HEK293 (cell line): ENCODE results near the gene SPECC1.

Experiments
- CTCF ChIP-seq: fragments of 450-650 bp; formaldehyde crosslinking; IDR thresholded peaks from 2 replicates; pipeline ENCODE4 v1.5.1; 2016; ENCODE audit warnings: missing biosample characterization, missing genetic modification characterization
- GLIS1 ChIP-seq: fragments of 450-650 bp; formaldehyde crosslinking; IDR thresholded peaks from 2 replicates; pipeline ENCODE4 v1.5.1; 2016; ENCODE audit warnings: missing biosample characterization, missing genetic modification characterization
- MEIS1 ChIP-seq: sonication (generic); formaldehyde crosslinking; IDR thresholded peaks from 2 replicates; pipeline ENCODE4 v1.8.1; 2022; ENCODE audit warnings: missing genetic modification reagents, mild to moderate bottlenecking, borderline replicate concordance
- OSR2 ChIP-seq: fragments of 450-650 bp; formaldehyde crosslinking; IDR thresholded peaks from 2 replicates; pipeline ENCODE4 v1.5.1; 2016; ENCODE audit warnings: missing biosample characterization, missing genetic modification characterization
- ZBTB20 ChIP-seq: fragments of 450-650 bp; formaldehyde crosslinking; IDR thresholded peaks from 2 replicates; pipeline ENCODE4 v1.5.1; 2016; ENCODE audit warnings: missing biosample characterization, missing genetic modification characterization
- ZNF19 ChIP-seq: fragments of 450-650 bp; formaldehyde crosslinking; IDR thresholded peaks from 2 replicates; pipeline ENCODE4; 2016; ENCODE audit warnings: missing biosample characterization, missing genetic modification characterization, low read depth
- ZNF362 ChIP-seq: fragments of 450-650 bp; formaldehyde crosslinking; IDR thresholded peaks from 2 replicates; pipeline ENCODE4 v1.5.1; 2016; ENCODE audit warnings: missing biosample characterization, missing genetic modification characterization
- ZNF654 ChIP-seq: fragments of 450-650 bp; formaldehyde crosslinking; IDR thresholded peaks from 2 replicates; pipeline ENCODE4 v1.5.1; 2016; ENCODE audit warnings: low read depth, missing biosample characterization, missing genetic modification characterization
- TF ChIP-seq, protein P1 (sequence below): fragments of 450-650 bp; formaldehyde crosslinking; optimal IDR thresholded peaks from 2 replicates; pipeline ENCODE3; 2016; ENCODE audit warnings: missing biosample characterization, mild to moderate bottlenecking, missing genetic modification characterization
- TF ChIP-seq, protein P2 (sequence below): fragments of 450-650 bp; IDR thresholded peaks from 2 replicates; pipeline ENCODE4 v1.5.1; 2018; ENCODE audit warnings: missing biosample characterization, missing genetic modification characterization
- TF ChIP-seq, protein P3 (sequence below): fragments of 450-650 bp; formaldehyde crosslinking; IDR thresholded peaks from 2 replicates; pipeline ENCODE4 v1.5.1; 2016; ENCODE audit warnings: missing biosample characterization, missing genetic modification characterization

DNA sequence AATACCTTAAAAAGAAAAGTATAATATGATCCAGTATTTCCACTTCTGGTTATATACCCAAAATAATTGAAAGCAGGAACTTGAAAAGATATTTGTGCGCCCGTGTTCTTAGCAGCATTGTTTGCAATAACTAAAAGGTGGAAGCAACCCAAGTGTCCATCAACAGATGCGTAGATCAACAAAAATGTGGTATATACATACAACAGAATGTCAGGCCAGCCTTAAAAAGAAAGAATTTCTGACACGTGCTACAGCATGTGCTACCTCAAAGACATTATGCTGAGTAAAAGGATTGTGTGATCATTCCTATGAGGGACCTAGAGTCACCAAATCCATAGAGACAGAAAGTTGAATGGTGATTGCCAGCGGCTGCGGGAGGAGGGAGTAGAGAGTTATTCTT is 133.1 kb downstream of the SPECC1 start:
- TF ChIP-seq GLIS1 = no peak
- TF ChIP-seq CTCF (tag by site-specific recombination) = no peak
- TF ChIP-seq ZNF362 (tag by site-specific recombination) = no peak
- TF ChIP-seq, protein P1, sequence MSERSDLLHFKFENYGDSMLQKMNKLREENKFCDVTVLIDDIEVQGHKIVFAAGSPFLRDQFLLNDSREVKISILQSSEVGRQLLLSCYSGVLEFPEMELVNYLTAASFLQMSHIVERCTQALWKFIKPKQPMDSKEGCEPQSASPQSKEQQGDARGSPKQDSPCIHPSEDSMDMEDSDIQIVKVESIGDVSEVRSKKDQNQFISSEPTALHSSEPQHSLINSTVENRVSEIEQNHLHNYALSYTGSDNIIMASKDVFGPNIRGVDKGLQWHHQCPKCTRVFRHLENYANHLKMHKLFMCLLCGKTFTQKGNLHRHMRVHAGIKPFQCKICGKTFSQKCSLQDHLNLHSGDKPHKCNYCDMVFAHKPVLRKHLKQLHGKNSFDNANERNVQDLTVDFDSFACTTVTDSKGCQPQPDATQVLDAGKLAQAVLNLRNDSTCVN (tag by site-specific recombination) = no peak
- TF ChIP-seq, protein P2, sequence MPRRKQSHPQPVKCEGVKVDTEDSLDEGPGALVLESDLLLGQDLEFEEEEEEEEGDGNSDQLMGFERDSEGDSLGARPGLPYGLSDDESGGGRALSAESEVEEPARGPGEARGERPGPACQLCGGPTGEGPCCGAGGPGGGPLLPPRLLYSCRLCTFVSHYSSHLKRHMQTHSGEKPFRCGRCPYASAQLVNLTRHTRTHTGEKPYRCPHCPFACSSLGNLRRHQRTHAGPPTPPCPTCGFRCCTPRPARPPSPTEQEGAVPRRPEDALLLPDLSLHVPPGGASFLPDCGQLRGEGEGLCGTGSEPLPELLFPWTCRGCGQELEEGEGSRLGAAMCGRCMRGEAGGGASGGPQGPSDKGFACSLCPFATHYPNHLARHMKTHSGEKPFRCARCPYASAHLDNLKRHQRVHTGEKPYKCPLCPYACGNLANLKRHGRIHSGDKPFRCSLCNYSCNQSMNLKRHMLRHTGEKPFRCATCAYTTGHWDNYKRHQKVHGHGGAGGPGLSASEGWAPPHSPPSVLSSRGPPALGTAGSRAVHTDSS (tag by site-specific recombination) = no peak
- TF ChIP-seq, protein P3, sequence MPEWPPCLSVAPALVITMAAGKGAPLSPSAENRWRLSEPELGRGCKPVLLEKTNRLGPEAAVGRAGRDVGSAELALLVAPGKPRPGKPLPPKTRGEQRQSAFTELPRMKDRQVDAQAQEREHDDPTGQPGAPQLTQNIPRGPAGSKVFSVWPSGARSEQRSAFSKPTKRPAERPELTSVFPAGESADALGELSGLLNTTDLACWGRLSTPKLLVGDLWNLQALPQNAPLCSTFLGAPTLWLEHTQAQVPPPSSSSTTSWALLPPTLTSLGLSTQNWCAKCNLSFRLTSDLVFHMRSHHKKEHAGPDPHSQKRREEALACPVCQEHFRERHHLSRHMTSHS (tag by site-specific recombination) = no peak
- TF ChIP-seq ZNF654 (tag by site-specific recombination) = no peak
- TF ChIP-seq MEIS1 (CRISPR knock-in tag) = no peak
- no peak for TF ChIP-seq ZBTB20 (tag by site-specific recombination)
- TF ChIP-seq ZNF19 = no peak
- no peak for TF ChIP-seq OSR2
